Mesothelial cell of epicardium (in vitro differentiated cells): ENCODE data around the gene TEX52. TPM values are rescaled to one million over a fixed set of nuclear protein-coding genes. Genes with fewer than 3 reads are reported as not detected.
A peak's percentile ranks its signal among the peaks of the same experiment; 100 is the strongest.

Experiments used
- DNase-seq, 2 experiments: peaks; one replicate each; pipeline ENCODE4 v3.0.0; 2021; ENCODE audit warnings: low spot score in 2 of 2; ENCODE audit not compliant: unreplicated experiment in 2 of 2
- H3K27ac Mint-ChIP-seq: 2 replicates; pipeline ENCODE4 v1.8.0; 2021; ENCODE audit warnings: mixed read lengths
- H3K27me3 Mint-ChIP-seq: 2 replicates; pipeline ENCODE4 v1.8.0; 2021; ENCODE audit warnings: low read depth, mixed read lengths
- H3K36me3 Mint-ChIP-seq: 2 replicates; pipeline ENCODE4 v1.8.0; 2021; ENCODE audit warnings: mixed read lengths
- H3K4me1 Mint-ChIP-seq: 2 replicates; pipeline ENCODE4 v1.8.0; 2021; ENCODE audit warnings: mixed read lengths
- H3K4me3 Mint-ChIP-seq: 2 replicates; pipeline ENCODE4 v1.8.0; 2021; ENCODE audit warnings: mild to moderate bottlenecking, moderate library complexity, mixed read lengths
- H3K9me3 Mint-ChIP-seq: 2 replicates; pipeline ENCODE4 v1.8.0; 2021; ENCODE audit warnings: mixed read lengths
- CTCF ChIP-seq: fragments of 200-600 bp; sonication (generic); IDR thresholded peaks from one replicate; pipeline ENCODE4 v1.5.0; 2021; ENCODE audit warnings: antibody characterized with exemption; ENCODE audit not compliant: unreplicated experiment
- total RNA-seq: library from RNA; stranded (reverse); gene quantifications from 3 replicates; pipeline ENCODE4 v1.2.1, GENCODE V29; 2021

Gene TEX52
- total RNA-seq: not detected in 3 replicates

DNA sequence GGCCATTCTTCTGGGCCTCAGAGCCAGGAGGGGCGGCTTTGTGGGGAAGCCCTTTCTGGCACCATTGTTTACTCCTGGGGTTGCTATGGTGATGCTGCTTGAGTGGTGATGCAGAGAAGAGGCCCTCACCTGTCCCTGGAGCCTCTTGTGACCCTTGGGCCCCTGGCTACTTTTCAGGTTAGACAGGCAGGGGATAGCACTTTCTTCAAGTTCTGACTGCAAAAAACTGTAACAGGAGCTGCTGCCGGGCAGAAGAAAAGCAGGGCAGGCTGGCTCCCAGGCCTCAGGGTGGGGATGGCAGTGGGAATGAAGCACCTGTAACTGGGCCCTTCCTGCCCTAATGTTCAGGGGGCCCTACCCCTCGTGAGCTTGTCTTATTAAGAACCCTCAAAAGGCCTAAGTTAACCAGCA lies at the start of gene TEX52:
TEX52 (minus strand) TSS at position 19 of the 411 bp plus-strand sequence; CDS start at position 6, 13 bp downstream.
- Mint-ChIP-seq H3K27me3 (no peaks in the 10 kb centered on the region), H3K4me1 (peaks cover 5% of the 10 kb centered on the region), H3K27ac (no peak within 1 kb of the TSS), H3K4me3 (no peak within 1 kb of the TSS), H3K36me3 (peaks cover 10% of the 10 kb centered on the region), H3K9me3 (no peaks in the 10 kb centered on the region)
- no peak for DNase-seq
- TF ChIP-seq CTCF: no peak

- Mint-ChIP-seq H3K27ac (no peak overlapping the region), H3K27me3 (no peaks in the 10 kb centered on the region)
Observed at GRCh38 chr12:2904260-2904659, 47.4 kb upstream of the TEX52 start.

GRCh38 chr12:2902272-2902880 lies 45.5 kb upstream of the TEX52 start:
- H3K9me3 Mint-ChIP-seq: no peaks in the 10 kb centered on the region
- H3K36me3 Mint-ChIP-seq: no peaks in the 10 kb centered on the region
- no peaks in the 10 kb centered on the region for H3K27me3 Mint-ChIP-seq
- peak overlapping the region; percentile 18 for H3K27ac Mint-ChIP-seq
- no peak overlapping the region for H3K4me3 Mint-ChIP-seq
- peaks cover 4% of the 10 kb centered on the region for H3K4me1 Mint-ChIP-seq
- no peak for TF ChIP-seq CTCF
- no peak for DNase-seq

More at GRCh38 chr12:2904260-2904659, 47.4 kb upstream of the TEX52 start:
- TF ChIP-seq CTCF: no peak
- Mint-ChIP-seq H3K4me1 (peaks cover 16% of the 10 kb centered on the region), H3K36me3 (no peaks in the 10 kb centered on the region), H3K4me3 (no peak overlapping the region), H3K9me3 (no peaks in the 10 kb centered on the region)
- no peak for DNase-seq

DNA sequence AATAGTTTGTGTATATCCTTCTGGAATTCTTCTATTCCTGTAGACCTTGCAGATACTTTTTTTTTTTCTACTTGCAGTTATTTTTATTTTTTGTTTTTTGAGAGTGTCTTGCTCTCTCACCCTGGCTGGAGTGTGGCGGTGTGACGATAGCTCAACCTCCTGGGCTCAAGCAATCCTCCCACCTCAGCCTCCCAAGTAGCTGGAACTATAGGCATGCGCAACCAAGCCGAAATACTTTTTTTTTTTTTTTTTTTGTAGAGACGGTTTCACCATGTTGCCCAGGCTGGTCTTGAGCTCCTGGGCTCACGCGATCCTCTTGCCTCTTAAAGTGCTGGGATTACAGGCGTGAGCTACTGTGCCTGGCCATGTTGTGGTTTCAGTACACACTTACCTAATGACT lies 43.8 kb upstream of the TEX52 start:
- H3K27ac Mint-ChIP-seq: no peak overlapping the region
- H3K4me1 Mint-ChIP-seq: peaks cover 5% of the 10 kb centered on the region
- H3K27me3 Mint-ChIP-seq: no peaks in the 10 kb centered on the region
- TF ChIP-seq CTCF: no peak
- no peak for DNase-seq
- H3K4me3 Mint-ChIP-seq: no peak overlapping the region
- no peaks in the 10 kb centered on the region for H3K9me3 Mint-ChIP-seq
- no peaks in the 10 kb centered on the region for H3K36me3 Mint-ChIP-seq

DNA sequence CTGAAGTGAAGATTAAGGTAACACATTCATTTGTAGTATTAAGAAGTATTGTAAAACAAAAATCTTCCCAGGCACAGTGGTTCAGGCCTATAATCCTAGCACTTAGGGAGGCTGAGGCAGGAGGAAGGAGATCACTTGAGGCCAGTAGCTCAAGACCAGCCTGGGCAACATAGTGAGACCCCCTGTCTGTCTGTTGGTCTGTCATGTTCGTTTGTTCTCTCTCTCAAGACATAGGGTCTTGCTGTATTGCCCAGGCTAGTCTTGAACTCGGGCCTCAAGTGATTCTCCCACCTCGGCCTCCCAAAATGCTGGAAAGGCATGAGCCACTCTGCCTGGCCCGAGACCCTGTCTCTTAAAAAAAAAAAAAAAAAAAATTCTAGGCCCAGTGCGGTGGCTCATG lies 40.6 kb upstream of the TEX52 start:
- Mint-ChIP-seq H3K4me3 (no peak overlapping the region), H3K27ac (no peak overlapping the region), H3K9me3 (no peaks in the 10 kb centered on the region), H3K27me3 (no peaks in the 10 kb centered on the region), H3K36me3 (no peaks in the 10 kb centered on the region), H3K4me1 (peaks cover 17% of the 10 kb centered on the region)
- no peak for DNase-seq
- TF ChIP-seq CTCF: no peak

GRCh38 chr12:2895511-2895910 lies 38.7 kb upstream of the TEX52 start:
- Mint-ChIP-seq H3K36me3 (no peaks in the 10 kb centered on the region), H3K9me3 (no peaks in the 10 kb centered on the region), H3K27me3 (no peaks in the 10 kb centered on the region), H3K4me1 (peaks cover 25% of the 10 kb centered on the region), H3K27ac (no peak overlapping the region), H3K4me3 (no peak overlapping the region)
- no peak for TF ChIP-seq CTCF
- no peak for DNase-seq
